ENCODE measurements around the gene MRPL52. TPM values are rescaled to one million over a fixed set of nuclear protein-coding genes. Genes with fewer than 3 reads are reported as not detected.

MRPL52 gene
- total RNA-seq, 1 experiment from 2014 or later: 89.5 TPM

GRCh38 chr14:22836301-22837113 is 6.8 kb downstream of the MRPL52 start, which contains the start of gene MMP14:
Gene MMP14 (plus strand): TSS chr14:22836585. CDS start chr14:22836818, 233 bp downstream.
- H3K27ac ChIP-seq (ENCODE audit: low read length): peak within 1 kb of the TSS; percentile 68
- no peaks in the 10 kb centered on the region for H3K27me3 ChIP-seq (ENCODE audit: control insufficient read depth, insufficient read depth, low read length)
- ChIA-PET CTCF (interaction anchor here (0.7 kb wide), 1 partner anchor 461 kb away, joined by 6 read pairs; no protein-coding TSS in a partner anchor), POLR2A (interaction anchor here (0.6 to 1.4 kb wide), 3 partner anchors 13 to 82 kb away, joined by 3 to 9 read pairs (median 6); no protein-coding TSS in a partner anchor)
- intact Hi-C loops (cut with micrococcal nuclease; ENCODE audit: unreplicated experiment) (no loop called here), in situ Hi-C loops (cut with HindIII; ENCODE audit: low pct_unique_long_range_greater_than_20kb, low sequenced_read_pairs) (no loop called here)
- ATAC-seq: peak; percentile 77
- peak within 1 kb of the TSS; percentile 62 to 76 for H3K4me3 ChIP-seq (ENCODE audit: low read depth in 2 of 2, low read length in 2 of 2)
- no TSS peak for BruUV-seq (replicated peaks)
- DNase-seq (ENCODE audit: low read depth, low spot score): no peak
- no peaks in the 10 kb centered on the region for H3K9me3 ChIP-seq (ENCODE audit: control insufficient read depth, insufficient read depth, low read depth, low read length)
- TF ChIP-seq SIN3A (IDR thresholded peaks at IDR 0.05; ENCODE audit: borderline replicate concordance, insufficient read depth, low read depth, low read length) (peak; percentile 36; the same call in 1 of the 2 replicates), REST (IDR thresholded peaks at IDR 0.05; ENCODE audit: insufficient read depth in 1 of 2, low read depth in 2 of 2, low read length in 1 of 2) (no peak)
- peaks cover 3% of the 10 kb centered on the region; the same call in 1 of the 2 replicates for H3K36me3 ChIP-seq (ENCODE audit: control insufficient read depth, insufficient read depth, low read length)
- H3K4me1 ChIP-seq (ENCODE audit: control insufficient read depth, insufficient read depth, low read length): no peaks in the 10 kb centered on the region; the same call in none of the 2 replicates

- BruUV-seq (replicated peaks): no TSS peak
- Histone ChIP-seq H3K36me3 (ENCODE audit: control insufficient read depth, insufficient read depth, low read length) (peaks cover 2% of the 10 kb centered on the region; the same call in 1 of the 2 replicates), H3K27ac (ENCODE audit: low read length) (peak overlapping the region; percentile 68), H3K27me3 (ENCODE audit: control insufficient read depth, insufficient read depth, low read length) (no peaks in the 10 kb centered on the region), H3K4me3 (ENCODE audit: low read depth in 2 of 2, low read length in 2 of 2) (peak overlapping the region; percentile 62 to 76), H3K9me3 (ENCODE audit: control insufficient read depth, insufficient read depth, low read depth, low read length) (no peaks in the 10 kb centered on the region), H3K4me1 (ENCODE audit: control insufficient read depth, insufficient read depth, low read length) (no peaks in the 10 kb centered on the region; the same call in none of the 2 replicates)
- in situ Hi-C loops (cut with HindIII; ENCODE audit: low pct_unique_long_range_greater_than_20kb, low sequenced_read_pairs) (no loop called here), intact Hi-C loops (cut with micrococcal nuclease; ENCODE audit: unreplicated experiment) (no loop called here)
- DNase-seq (ENCODE audit: low read depth, low spot score) (no peak), ATAC-seq (peak; percentile 80)
- TF ChIP-seq TCF7L2 (IDR thresholded peaks at IDR 0.05; ENCODE audit: low read depth, low read length) (no peak), SIN3A (IDR thresholded peaks at IDR 0.05; ENCODE audit: borderline replicate concordance, insufficient read depth, low read depth, low read length) (no peak)
- ChIA-PET CTCF (interaction anchor here (0.6 to 1.0 kb wide), 3 partner anchors 14 to 462 kb away, joined by 3 to 9 read pairs (median 6); no protein-coding TSS in a partner anchor), POLR2A (interaction anchor here (0.6 to 1.4 kb wide), 4 partner anchors 13 to 469 kb away, joined by 3 to 9 read pairs (median 4); no protein-coding TSS in a partner anchor)
These were observed 7.5 kb downstream of the MRPL52 start for GRCh38 chr14:22837114-22837749.
